ENCODE measurements around the gene OSGIN1.

DNA sequence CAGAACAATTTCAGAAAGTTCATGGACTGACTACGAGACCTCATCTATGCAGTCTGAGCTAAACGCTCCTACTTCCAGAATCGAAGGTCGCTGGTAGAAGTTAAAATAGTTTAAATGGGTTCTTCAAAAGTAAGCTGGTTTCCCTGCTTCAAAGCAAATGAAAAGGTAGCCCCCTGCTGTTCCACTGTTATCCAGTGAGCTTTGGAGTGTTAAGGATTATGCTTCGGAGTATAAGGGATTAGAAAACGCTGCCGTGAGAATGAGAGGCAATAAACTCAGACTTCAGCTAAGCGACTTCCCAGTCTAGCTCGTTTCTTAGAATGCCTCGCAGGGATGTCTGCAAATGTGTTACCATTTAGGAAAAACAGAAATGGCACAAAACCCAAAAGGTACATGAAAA is 41.8 kb upstream of the OSGIN1 start:
- TF ChIP-seq POLR2AphosphoS5 (IDR thresholded peaks at IDR 0.05) (no peak), POLR2A (IDR thresholded peaks at IDR 0.05) (no peak)
- TF ChIP-seq, protein P1, sequence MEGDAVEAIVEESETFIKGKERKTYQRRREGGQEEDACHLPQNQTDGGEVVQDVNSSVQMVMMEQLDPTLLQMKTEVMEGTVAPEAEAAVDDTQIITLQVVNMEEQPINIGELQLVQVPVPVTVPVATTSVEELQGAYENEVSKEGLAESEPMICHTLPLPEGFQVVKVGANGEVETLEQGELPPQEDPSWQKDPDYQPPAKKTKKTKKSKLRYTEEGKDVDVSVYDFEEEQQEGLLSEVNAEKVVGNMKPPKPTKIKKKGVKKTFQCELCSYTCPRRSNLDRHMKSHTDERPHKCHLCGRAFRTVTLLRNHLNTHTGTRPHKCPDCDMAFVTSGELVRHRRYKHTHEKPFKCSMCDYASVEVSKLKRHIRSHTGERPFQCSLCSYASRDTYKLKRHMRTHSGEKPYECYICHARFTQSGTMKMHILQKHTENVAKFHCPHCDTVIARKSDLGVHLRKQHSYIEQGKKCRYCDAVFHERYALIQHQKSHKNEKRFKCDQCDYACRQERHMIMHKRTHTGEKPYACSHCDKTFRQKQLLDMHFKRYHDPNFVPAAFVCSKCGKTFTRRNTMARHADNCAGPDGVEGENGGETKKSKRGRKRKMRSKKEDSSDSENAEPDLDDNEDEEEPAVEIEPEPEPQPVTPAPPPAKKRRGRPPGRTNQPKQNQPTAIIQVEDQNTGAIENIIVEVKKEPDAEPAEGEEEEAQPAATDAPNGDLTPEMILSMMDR (IDR thresholded peaks at IDR 0.05): no peak

All from prostate gland (tissue), 2 donors.